Liver (tissue), 3 donors: ENCODE measurements around the gene GALNT10.

Experiments
- FOXA2 ChIP-seq: IDR thresholded peaks from 2 replicates; pipeline ENCODE4 v1.6.1; 2016; ENCODE audit warnings: antibody characterized with exemption
- JUND ChIP-seq, 2 donors: IDR thresholded peaks; 2 replicates each; pipeline ENCODE4 v1.6.1; 2016; ENCODE audit warnings: antibody characterized with exemption in 2 of 2
- RAD21 ChIP-seq, 2 donors: IDR thresholded peaks; 2 replicates each; pipeline ENCODE4 v1.6.1; 2016; ENCODE audit warnings: antibody characterized with exemption in 2 of 2, mild to moderate bottlenecking in 2 of 2
- RXRA ChIP-seq, 2 donors: IDR thresholded peaks; 2 replicates each; pipeline ENCODE4 v1.6.1; 2017 to 2018; ENCODE audit warnings: antibody characterized with exemption in 2 of 2, mild to moderate bottlenecking in 1 of 2
- TF ChIP-seq, protein P1 (sequence below): fragments of 150-350 bp; IDR thresholded peaks from 2 replicates; pipeline ENCODE4 v1.5.1; 2017; ENCODE audit warnings: improper control_type of control experiment, low read depth, low read length; ENCODE audit not compliant: missing input control
- TF ChIP-seq, protein P2 (sequence below): IDR thresholded peaks from 2 replicates; pipeline ENCODE4 v1.6.1; 2016; ENCODE audit warnings: antibody characterized with exemption, mild to moderate bottlenecking
- donor health status: healthy.
- donor health status: healthy.

DNA sequence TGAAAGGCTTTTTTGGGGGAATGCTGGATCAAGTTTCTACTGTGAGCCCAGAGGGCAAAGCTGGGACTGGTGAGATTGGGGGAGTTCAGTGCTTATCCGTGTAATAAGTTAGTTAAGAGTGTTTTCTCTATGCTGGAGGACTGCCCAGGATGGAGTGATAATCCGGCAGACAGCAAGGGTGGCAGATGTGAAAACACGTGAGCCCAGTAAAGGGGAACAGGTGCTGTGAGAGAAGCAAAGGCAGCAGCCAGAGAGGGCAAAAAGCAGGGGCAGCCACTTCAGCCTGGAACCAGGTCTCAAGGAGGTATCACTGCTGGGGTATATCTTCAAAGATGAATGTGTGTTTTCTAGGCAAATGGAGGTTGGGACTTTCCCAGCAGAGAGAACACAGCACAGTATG, 53.9 kb downstream of the GALNT10 start:
- TF ChIP-seq, protein P1, sequence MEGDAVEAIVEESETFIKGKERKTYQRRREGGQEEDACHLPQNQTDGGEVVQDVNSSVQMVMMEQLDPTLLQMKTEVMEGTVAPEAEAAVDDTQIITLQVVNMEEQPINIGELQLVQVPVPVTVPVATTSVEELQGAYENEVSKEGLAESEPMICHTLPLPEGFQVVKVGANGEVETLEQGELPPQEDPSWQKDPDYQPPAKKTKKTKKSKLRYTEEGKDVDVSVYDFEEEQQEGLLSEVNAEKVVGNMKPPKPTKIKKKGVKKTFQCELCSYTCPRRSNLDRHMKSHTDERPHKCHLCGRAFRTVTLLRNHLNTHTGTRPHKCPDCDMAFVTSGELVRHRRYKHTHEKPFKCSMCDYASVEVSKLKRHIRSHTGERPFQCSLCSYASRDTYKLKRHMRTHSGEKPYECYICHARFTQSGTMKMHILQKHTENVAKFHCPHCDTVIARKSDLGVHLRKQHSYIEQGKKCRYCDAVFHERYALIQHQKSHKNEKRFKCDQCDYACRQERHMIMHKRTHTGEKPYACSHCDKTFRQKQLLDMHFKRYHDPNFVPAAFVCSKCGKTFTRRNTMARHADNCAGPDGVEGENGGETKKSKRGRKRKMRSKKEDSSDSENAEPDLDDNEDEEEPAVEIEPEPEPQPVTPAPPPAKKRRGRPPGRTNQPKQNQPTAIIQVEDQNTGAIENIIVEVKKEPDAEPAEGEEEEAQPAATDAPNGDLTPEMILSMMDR = no peak
- TF ChIP-seq FOXA2 = no peak
- no peak for TF ChIP-seq JUND (IDR thresholded peaks at IDR 0.05)
- TF ChIP-seq RXRA (IDR thresholded peaks at IDR 0.05) = no peak
- TF ChIP-seq, protein P2, sequence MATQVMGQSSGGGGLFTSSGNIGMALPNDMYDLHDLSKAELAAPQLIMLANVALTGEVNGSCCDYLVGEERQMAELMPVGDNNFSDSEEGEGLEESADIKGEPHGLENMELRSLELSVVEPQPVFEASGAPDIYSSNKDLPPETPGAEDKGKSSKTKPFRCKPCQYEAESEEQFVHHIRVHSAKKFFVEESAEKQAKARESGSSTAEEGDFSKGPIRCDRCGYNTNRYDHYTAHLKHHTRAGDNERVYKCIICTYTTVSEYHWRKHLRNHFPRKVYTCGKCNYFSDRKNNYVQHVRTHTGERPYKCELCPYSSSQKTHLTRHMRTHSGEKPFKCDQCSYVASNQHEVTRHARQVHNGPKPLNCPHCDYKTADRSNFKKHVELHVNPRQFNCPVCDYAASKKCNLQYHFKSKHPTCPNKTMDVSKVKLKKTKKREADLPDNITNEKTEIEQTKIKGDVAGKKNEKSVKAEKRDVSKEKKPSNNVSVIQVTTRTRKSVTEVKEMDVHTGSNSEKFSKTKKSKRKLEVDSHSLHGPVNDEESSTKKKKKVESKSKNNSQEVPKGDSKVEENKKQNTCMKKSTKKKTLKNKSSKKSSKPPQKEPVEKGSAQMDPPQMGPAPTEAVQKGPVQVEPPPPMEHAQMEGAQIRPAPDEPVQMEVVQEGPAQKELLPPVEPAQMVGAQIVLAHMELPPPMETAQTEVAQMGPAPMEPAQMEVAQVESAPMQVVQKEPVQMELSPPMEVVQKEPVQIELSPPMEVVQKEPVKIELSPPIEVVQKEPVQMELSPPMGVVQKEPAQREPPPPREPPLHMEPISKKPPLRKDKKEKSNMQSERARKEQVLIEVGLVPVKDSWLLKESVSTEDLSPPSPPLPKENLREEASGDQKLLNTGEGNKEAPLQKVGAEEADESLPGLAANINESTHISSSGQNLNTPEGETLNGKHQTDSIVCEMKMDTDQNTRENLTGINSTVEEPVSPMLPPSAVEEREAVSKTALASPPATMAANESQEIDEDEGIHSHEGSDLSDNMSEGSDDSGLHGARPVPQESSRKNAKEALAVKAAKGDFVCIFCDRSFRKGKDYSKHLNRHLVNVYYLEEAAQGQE = no peak
- no peak for TF ChIP-seq RAD21 (IDR thresholded peaks at IDR 0.05)
